NCI-H446 treated with DMSO at 0.1 percent for 48 hours (cell line): ENCODE measurements around the gene HNRNPU.

Experiments used
- DNase-seq: peaks from one replicate; lab custom pipeline; 2025; lab: John Stamatoyannopoulos, UW

The HNRNPU gene

DNA sequence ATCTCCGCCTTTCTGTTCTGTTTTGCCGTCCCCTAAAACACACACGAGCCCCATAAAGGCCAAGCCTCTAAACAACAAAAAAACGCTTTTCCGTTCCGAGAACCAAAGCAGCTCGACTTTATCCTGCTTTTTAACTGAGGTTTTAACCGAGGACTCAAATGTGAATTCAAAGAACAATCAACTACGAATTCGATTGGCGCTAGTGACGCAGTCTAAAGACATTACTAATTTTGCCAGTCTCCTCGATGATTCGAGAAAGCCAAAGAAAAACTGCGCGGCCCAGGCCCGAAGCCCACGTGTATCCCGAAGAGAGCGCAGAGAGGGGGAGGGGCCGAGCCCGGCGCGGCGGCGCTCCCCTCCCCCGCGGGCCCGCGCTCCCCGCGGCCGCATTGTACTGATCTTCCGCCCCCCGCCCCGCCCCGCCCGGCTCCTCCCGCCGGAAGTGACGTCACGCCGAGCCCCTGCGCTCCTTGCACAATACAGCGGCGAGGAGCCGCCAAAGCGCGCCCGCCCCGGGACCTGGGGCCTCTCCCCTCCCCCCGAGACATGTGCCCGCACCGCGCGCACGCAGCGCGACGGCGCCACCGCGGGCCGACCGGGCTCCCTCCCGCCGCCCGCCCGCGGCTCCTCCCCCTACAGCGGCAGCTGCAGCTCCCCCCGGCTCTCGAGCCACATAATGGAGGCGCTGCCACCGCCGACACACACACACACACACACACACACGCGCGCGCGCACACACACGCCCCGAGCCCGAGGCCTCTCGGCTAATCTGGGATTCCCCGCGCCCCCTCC lies 1.4 kb downstream of the HNRNPU start:
- DNase-seq, result peak; percentile 89

GRCh38 chr1:244862354-244862698 lies 2.0 kb downstream of the HNRNPU start:
- no peak for DNase-seq

DNA sequence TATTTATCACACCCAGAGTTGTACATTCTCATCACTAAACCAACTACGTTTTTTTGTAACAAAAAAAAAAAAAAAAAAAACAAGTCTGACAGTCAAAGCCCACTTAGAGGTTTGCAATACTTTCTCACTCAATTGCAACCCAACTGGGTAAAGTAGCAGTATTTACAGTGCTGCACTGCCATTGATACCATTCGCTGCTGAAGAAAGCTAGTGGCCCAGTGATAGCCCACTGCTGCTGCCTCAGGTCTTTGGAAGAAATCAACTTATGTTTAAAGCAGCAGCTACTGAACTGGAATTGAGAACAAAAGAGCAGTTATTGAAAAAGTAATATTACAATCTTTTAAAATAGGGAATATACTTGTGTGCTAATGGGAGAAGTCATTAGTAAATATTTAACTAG lies 2.7 kb downstream of the HNRNPU start:
- DNase-seq, result no peak

DNA sequence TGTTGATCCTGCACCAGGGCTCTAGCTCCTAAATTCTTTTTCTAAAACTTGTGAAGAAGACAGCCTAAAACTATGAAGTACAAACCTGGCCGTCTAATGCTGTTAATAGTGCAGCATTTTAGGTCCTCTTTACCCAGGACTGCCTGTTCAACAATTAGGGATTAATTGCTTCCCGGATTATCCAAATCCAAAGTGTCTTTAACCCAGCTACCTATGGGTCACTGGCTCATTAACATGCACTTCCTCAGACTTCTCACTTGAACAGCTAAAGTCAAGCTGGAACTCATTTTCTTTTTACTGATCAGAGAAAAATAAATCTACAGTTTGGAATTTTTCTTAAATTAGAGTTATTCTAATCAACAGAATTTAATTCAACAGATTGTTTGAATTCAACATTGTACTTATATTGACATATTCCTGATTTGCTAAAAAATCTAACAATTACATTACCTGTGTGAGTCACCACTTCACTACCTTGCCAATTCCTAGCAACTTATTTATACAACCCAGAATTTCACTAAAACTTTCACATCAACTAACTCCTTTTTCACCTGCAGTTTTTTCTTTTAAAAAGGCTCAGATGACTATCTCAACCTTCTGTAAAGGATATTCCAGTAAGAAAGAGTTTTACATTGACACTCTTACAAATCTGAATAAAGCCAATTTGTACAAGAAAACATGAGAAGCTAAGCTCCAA lies 3.3 kb downstream of the HNRNPU start:
- no peak for DNase-seq

DNA sequence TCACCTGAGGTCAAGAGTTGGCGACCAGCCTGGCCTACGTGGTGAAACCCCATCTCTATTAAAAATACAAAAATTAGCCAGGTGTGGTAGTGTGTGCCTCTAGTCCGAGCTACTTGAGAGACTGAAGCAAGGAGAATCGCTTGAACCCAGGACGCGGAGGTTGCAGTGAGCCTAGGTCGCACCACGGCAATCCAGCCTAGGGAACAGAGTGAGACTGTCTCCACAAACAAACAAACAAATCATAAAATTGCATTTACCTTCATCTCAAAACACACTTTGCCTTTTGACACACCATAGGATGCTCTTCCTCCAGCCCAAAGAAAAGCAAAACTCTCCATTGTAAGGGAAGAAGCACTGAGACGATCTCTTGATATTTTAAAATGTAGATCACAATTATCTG lies 4.3 kb downstream of the HNRNPU start:
- no peak for DNase-seq

DNA sequence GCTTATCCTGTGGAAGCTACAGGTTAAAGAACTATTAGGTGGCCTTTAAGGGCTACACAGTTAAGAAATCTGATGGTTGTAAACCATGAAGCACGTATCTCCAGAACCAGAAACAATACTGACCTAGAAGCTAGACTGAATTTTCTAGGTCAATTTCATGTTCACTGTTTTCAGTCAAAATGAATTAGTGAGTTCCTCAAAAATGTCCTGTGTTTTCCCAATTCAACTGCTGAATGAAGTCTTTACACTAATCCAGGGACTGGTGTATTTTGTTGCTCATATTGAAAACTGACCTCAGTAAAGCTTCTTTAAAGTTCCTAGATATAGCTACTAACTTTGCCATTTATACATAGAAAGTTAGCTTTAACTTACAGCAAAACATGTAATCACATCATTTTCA lies 6.0 kb downstream of the HNRNPU start:
- no peak for DNase-seq

DNA sequence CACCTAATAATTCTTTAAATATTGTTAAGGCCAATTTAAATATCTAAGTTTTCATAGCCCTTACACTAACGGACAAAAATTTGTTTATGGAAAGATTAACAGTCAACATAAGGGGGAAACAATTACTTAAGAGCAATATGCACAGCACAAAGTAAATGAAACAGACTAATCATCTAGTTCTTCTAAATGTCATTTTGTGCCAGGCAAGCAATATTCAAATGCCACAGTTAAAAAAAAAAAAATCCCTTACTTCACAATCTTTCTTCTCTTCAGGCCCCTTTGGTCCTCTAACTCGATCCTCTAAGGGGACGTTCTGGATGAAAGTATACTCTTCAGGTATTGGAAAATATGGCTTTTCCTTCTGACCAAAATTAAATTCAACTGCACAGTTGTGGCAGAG lies 6.6 kb downstream of the HNRNPU start:
- DNase-seq, result no peak

GRCh38 chr1:244854865-244855578 lies 9.3 kb downstream of the HNRNPU start:
- DNase-seq, result no peak

DNA sequence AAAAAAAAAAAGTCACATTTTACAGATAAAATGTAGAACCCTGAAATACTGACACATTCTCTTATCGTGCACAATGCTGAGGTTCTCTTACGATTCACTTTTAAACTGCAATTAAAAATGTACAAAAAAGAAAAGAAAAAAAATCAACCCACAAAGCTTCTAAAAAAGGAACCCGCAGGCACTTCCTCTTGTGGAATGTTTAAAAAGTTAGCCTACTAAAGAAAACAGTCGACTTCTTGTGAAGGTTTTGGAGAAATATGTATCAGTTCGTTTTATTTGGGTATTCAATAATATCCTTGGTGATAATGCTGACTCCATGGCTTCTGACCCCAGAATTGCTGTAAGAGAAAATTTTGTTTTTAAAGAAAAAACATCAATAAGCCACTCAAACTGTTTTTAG lies 10.2 kb downstream of the HNRNPU start:
- DNase-seq, result no peak

- no peak for DNase-seq
Measured at GRCh38 chr1:244852694-244853093, 11.6 kb downstream of the HNRNPU start.

DNA sequence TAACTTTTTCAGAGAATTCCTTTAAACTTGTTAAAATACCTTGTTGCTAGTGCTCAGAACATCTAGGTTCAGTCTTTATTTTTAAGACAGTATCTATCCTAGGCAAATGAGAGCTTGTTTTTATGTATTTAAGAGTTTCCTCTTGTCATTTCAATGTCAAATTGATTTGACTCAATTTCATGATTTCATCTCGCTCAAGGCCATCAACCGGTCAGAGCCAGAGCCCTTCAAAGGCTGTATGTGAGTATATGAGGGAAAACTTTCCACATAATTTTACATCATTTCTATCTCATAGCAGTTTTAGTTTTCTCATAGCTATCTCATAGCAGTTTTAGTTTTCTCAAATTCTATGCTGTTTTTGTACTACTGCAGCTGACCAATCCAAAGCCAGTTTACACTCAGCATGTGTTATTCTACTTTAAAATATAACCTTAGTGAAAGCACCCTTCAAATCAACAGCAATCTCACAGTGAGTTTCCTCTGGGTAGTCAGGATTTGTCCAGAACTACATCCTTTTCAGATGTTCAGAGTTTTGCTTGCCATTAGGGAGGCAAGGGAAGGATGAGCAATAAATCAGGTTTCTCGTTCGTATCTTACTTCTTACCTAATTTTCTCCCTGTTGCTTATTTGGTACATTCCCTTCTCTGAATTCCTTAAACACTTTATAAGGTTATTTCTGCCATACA lies 12.7 kb downstream of the HNRNPU start:
- DNase-seq, result no peak

GRCh38 chr1:244850896-244851295 lies 13.4 kb downstream of the HNRNPU start:
- DNase-seq, result no peak

DNA sequence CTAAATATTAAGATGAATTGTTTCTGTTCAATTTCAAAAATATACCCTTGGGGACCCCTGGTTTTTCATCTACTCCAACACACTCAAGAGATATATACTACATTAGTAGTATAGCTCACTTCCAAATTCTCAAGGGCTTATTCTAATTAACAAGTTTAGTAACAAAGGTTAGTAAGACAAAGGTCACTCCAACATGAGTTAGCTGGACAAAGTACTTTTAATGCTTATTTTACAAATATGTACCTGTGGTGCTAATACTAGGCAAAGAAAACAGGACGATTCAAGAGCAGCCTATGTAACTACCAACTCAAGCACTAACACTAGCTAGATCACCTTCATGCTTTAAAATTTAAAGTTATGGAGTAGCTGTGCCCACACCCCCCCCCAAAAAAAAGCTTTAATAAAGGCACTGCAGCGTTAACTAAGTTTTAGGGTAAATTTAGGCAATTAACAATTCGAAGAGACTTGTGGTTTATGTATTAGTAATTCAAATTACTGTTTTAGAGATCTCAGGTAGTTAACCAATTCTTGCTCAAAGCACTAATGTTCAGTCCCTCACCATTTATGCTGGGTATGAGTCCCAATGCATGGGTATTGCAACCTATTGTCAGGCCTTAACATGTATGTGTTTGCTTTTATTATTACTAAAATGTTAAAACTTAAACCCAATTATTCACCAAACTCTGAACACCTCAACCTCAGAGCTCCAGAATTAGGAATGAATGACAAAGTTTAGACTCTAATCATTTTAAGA lies 14.1 kb downstream of the HNRNPU start:
- DNase-seq, result no peak

- no peak for DNase-seq
Measured at GRCh38 chr1:244849189-244849866, 15.0 kb downstream of the HNRNPU start.

- no peak for DNase-seq
Measured at GRCh38 chr1:244846653-244847052, 17.7 kb downstream of the HNRNPU start.

DNA sequence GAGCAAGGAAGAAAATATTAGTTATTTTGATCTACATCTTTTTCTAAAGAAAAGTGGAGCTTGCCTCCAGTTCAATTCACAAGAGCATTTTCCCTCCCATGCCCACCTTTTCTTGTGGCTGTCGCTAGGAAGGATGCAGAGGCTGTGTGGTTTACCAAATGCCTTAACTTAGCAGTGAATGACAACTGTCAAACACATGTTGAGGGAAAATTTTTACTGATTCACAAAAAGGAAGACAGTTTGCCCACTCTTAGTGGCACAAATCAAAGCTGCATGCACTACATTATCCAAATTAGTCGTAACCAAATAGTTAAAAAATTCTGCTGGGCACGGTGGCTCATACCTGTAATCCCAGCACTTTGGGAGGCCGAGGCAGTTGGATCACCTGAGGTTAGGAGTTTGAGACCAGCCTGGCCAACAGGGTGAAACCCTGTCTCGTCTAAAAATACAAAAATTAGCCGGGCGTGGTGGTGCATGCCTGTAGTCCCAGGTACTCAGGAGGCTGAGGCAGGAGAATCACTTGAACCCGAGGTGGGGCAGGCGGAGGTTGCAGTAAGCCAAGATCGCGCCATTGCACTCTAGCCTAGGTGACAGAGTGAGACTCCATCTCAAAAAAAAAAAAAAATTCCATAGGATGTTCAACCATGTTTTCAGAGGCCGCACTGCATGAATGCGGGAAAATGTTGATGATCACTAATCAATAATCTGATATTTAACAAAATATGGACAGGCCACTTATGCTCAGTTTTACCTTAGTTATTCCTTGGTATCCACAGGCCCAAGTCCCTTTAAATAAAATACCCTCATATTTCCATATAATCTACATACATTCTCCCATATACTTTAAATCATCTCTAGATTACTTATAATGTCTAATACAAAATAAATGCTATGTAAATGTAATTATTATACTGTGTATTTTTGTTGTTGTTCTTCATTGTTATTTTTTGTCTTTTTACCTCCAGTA lies 19.9 kb downstream of the HNRNPU start:
- DNase-seq, result no peak

DNA sequence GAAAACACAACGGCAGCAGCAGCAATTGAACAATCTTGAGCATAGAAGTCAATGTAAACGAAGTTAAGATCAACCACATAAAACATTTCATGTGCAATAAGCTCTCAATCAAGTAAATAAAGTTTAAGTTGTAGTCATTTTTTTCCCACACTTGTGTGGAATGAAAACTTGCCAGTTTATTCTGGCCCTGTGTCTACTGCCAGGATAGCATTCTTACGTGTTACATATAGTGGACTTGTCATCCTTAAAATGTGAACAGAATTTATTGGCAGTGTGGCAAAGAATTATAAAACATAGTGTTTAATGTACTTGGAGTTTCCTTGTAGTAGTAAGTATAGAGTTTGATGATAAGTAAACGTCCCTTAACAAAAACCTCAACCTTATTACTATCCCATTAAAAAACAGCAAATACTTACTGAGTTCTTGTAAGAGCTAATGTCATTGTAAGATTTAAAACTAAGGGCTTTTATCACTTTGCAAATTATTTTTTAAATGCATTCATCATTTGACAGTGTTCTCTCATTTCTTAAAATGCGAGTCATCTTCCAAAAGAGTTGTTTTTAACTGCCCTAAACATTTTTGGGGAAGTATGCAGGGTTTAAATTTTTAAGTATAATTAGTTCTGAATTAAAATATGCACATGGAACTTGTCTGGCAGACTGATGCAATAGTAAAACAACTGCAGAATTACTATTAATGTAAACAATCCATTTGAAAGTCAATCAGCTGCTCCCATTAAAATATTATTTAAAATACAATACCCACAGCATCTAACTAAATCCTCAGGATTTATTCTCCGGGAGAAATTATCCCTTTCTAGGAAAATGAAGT lies 21.0 kb downstream of the HNRNPU start:
- no peak for DNase-seq

DNA sequence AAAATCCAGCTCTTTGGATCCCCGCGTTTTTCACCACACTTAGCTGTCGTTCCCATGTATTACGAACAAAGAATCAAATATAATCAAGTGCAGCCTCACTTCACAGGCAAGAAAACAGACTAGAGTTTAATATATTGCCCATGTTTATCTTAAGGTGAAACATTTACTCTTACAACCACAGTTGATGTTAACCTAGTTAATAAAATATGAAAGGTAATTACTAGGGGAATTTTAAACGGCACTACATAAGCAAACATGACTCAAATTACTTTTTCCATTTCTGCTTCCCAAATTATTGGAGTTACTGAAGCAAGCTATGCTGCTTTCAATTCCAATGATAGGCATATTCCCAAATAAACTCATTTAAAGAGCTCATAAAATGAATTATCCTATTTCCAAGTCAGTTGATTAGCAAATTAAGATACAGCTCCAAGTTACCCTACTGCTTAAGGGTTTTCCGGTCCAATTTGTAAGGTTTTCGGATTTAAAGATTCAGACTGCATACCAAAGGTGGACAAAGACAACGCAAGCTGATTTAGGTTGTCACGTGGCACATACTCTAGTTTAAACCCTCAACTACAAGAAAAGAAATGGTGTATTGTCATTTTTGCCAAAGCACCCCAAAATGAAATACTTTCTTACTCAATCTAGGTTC lies 22.9 kb downstream of the HNRNPU start:
- no peak for DNase-seq
